COLO829 (cell line): ENCODE data around the gene NT5DC2.
A peak's percentile ranks its signal among the peaks of the same experiment; 100 is the strongest.

Experiments
- DNase-seq: peaks from one replicate; pipeline ENCODE4 v3.0.0; 2012; ENCODE audit warnings: low spot score

Gene NT5DC2

GRCh38 chr3:52487788-52488691 is 45.6 kb downstream of the NT5DC2 start:
- DNase-seq: no peak

GRCh38 chr3:52487050-52487787 is 46.4 kb downstream of the NT5DC2 start:
- no peak for DNase-seq

DNA sequence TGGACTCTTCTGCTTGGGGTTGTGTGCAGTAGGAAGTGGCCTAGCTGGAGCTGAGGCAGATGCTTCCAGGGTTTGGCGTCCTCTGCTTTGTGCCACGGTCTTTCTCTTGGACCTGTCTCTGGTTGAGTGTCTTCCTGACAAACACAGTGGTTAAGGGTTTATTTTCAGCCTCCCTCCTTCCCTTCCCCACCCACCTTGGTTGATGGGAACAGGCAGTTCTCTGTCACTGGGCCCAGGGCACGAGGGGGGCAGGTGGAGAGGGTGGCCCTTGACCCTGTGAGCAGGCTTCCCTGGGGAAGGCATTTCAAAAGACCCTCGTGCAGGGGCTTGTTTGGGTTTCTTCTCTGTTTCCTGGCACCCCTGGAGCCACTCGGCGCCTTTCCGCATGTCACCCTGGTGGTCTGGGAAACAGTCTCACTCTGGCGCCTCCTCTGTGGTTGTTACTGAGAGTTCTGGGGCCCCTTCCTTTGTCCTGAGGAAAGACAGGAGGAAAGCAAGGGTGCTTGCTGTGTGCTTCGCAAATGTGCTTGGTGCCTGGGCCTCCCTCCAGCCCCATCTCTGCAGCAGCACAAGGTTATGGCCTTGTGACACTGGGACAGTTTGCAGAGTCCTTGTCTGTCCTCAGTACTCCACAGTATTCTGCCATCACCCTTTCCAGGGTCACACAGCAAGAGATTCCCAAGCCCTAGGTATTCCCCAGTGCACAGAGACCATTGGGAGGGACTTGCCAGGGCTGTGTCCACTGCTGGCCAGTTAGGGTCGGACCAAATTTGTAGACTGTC is 48.8 kb downstream of the NT5DC2 start:
- no peak for DNase-seq

- no peak for DNase-seq
Observed at GRCh38 chr3:52483577-52484381, 49.9 kb downstream of the NT5DC2 start.

- no peak for DNase-seq
Observed at GRCh38 chr3:52483081-52483480, 50.6 kb downstream of the NT5DC2 start.

GRCh38 chr3:52481819-52482521 is 51.7 kb downstream of the NT5DC2 start:
- DNase-seq: peak; percentile 24

- no peak for DNase-seq
Observed at GRCh38 chr3:52480768-52481715, 52.6 kb downstream of the NT5DC2 start.

- DNase-seq: no peak
Observed at GRCh38 chr3:52479877-52480575, 53.6 kb downstream of the NT5DC2 start.

- DNase-seq: no peak
Observed at GRCh38 chr3:52479037-52479876, 54.4 kb downstream of the NT5DC2 start.

- DNase-seq: no peak
Observed at GRCh38 chr3:52477796-52478095, 55.9 kb downstream of the NT5DC2 start.

DNA sequence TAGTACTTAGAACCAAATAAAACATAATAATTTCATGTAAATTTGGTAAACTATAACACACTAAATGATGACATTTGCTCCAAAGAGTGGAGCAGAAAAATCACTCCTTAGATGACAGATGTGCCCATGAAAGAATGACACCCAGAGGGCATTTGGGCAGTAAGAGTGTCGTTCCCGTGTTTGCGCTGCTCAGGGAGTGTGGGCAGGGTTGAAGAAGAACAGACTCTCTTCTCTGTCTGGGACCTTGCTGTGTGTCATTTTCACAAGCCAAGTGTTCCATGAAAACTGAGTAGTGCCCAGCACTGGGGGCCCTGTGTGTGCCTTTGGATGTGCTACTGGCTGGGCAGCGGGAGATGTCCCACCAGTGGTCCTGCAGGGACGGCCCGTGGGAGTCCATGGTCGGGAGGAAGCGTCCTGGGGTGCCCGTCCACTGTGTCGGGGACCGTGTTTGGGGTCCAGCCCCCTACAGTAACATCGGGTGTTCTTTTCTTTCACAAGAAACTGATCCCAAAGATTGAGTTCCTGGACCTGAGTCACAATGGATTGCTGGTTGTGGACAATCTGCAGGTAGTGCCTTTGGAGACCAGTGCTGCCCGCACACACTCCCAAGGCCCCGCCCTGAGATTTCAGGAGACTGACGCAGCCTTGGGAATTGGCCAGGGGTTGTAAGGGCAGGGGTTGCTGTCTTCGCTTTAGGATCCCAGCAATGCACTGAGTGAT is 56.4 kb downstream of the NT5DC2 start:
- DNase-seq: no peak
